ENCODE results near the gene GINS2. TPM values are rescaled to one million over a fixed set of nuclear protein-coding genes. Genes with fewer than 3 reads are reported as not detected.

GINS2 gene
- total RNA-seq, 1 experiment from 2014 or later: 12.0 TPM

DNA sequence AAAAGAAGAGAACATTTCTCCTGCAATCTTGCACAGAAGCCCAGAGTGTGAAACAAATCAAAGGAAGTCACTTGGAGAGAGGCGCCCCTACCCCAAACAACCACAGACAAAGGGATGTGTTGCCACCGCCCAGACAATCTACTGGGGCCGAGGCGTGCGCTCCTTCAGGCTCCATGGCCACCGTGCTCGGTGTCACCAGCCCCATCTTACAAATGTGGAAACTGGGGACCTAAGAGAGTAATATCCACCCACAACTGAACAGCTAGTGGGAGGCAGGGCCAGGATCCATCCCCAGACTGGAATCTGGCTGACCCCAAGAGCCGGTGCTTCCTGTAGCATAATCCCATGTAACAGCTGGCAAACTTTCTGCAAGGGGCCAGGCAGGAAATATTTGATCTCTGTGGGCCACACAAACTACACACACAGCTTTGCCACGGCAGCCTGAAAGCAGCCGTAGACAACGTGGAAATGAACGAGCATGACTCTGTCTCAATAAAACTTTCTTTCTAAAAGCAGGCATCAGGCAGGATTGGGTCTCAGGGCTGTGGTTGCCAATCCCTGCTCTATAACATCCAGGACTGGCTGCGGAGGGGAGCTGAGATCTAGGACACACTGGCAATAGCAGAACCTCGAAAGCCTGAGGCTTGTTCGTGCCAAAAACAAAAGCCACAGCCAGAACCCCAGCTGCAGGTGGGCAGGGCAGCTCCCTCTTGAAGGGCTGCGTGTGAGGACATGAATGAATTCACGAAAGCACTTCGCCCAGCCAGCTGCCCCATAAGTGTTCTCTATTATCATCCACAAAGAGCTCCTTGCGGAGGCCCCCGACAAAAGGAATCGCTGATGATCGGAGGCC is 26.6 kb upstream of the GINS2 start:
- Histone ChIP-seq H3K27ac (ENCODE audit: low read length) (no peak overlapping the region), H3K36me3 (ENCODE audit: control insufficient read depth, insufficient read depth, low read length) (no peaks in the 10 kb centered on the region), H3K9me3 (ENCODE audit: control insufficient read depth, insufficient read depth, low read depth, low read length) (no peaks in the 10 kb centered on the region), H3K4me3 (ENCODE audit: low read depth in 2 of 2, low read length in 2 of 2) (no peak overlapping the region), H3K4me1 (ENCODE audit: control insufficient read depth, insufficient read depth, low read length) (peaks cover 9% of the 10 kb centered on the region; the same call in 1 of the 2 replicates), H3K27me3 (ENCODE audit: control insufficient read depth, insufficient read depth, low read length) (no peaks in the 10 kb centered on the region)
- ChIA-PET CTCF (interaction anchor here (0.9 kb wide), 1 partner anchor 43 kb away, joined by 15 read pairs; no protein-coding TSS in a partner anchor), POLR2A (no interaction called here)
- TF ChIP-seq TCF7L2 (IDR thresholded peaks at IDR 0.05; ENCODE audit: low read depth, low read length): no peak
- TF ChIP-seq, protein P1, sequence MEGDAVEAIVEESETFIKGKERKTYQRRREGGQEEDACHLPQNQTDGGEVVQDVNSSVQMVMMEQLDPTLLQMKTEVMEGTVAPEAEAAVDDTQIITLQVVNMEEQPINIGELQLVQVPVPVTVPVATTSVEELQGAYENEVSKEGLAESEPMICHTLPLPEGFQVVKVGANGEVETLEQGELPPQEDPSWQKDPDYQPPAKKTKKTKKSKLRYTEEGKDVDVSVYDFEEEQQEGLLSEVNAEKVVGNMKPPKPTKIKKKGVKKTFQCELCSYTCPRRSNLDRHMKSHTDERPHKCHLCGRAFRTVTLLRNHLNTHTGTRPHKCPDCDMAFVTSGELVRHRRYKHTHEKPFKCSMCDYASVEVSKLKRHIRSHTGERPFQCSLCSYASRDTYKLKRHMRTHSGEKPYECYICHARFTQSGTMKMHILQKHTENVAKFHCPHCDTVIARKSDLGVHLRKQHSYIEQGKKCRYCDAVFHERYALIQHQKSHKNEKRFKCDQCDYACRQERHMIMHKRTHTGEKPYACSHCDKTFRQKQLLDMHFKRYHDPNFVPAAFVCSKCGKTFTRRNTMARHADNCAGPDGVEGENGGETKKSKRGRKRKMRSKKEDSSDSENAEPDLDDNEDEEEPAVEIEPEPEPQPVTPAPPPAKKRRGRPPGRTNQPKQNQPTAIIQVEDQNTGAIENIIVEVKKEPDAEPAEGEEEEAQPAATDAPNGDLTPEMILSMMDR (IDR thresholded peaks at IDR 0.05): no peak
- TF ChIP-seq POLR2AphosphoS5 (IDR thresholded peaks at IDR 0.05; ENCODE audit: low read depth, low read length): no peak
- TF ChIP-seq SIN3A (IDR thresholded peaks at IDR 0.05; ENCODE audit: borderline replicate concordance, insufficient read depth, low read depth, low read length): no peak
- TF ChIP-seq, protein P2, sequence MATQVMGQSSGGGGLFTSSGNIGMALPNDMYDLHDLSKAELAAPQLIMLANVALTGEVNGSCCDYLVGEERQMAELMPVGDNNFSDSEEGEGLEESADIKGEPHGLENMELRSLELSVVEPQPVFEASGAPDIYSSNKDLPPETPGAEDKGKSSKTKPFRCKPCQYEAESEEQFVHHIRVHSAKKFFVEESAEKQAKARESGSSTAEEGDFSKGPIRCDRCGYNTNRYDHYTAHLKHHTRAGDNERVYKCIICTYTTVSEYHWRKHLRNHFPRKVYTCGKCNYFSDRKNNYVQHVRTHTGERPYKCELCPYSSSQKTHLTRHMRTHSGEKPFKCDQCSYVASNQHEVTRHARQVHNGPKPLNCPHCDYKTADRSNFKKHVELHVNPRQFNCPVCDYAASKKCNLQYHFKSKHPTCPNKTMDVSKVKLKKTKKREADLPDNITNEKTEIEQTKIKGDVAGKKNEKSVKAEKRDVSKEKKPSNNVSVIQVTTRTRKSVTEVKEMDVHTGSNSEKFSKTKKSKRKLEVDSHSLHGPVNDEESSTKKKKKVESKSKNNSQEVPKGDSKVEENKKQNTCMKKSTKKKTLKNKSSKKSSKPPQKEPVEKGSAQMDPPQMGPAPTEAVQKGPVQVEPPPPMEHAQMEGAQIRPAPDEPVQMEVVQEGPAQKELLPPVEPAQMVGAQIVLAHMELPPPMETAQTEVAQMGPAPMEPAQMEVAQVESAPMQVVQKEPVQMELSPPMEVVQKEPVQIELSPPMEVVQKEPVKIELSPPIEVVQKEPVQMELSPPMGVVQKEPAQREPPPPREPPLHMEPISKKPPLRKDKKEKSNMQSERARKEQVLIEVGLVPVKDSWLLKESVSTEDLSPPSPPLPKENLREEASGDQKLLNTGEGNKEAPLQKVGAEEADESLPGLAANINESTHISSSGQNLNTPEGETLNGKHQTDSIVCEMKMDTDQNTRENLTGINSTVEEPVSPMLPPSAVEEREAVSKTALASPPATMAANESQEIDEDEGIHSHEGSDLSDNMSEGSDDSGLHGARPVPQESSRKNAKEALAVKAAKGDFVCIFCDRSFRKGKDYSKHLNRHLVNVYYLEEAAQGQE (IDR thresholded peaks at IDR 0.05; ENCODE audit: insufficient read depth in 1 of 2, low read depth in 2 of 2, low read length in 1 of 2): no peak
- DNase-seq (ENCODE audit: low read depth, low spot score) (no peak), ATAC-seq (no peak)
- intact Hi-C loops (cut with micrococcal nuclease; ENCODE audit: unreplicated experiment) (loop anchor here (5.0 kb wide), 1 partner anchor 38 kb away; no protein-coding TSS in a partner anchor), in situ Hi-C loops (cut with HindIII; ENCODE audit: low pct_unique_long_range_greater_than_20kb, low sequenced_read_pairs) (no loop called here)
- BruUV-seq (replicated peaks): no TSS peak

DNA sequence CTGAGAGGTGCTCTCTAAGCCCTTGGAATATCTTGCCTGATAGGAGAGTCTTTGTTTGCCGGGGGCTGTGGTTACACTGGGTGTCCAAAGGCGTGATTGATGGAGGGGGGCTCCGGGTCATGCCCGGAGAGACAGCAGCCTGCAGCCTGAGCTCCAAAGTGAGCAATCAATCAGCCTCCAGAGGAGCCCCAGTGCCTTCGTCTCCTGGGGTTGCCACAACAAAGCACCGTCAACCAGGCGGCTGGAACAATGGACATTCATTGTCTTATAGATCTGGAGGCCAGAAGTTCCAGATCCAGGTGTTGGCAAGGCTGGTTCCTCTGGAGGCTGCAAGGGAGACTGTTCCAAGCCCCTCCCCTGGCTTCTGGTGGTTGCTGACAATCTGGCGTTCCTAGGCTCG is 24.0 kb upstream of the GINS2 start:
- Histone ChIP-seq H3K27me3 (ENCODE audit: control insufficient read depth, insufficient read depth, low read length) (no peaks in the 10 kb centered on the region), H3K9me3 (ENCODE audit: control insufficient read depth, insufficient read depth, low read depth, low read length) (no peaks in the 10 kb centered on the region), H3K27ac (ENCODE audit: low read length) (no peak overlapping the region), H3K4me3 (ENCODE audit: low read depth in 2 of 2, low read length in 2 of 2) (no peak overlapping the region), H3K4me1 (ENCODE audit: control insufficient read depth, insufficient read depth, low read length) (peaks cover 9% of the 10 kb centered on the region; the same call in 1 of the 2 replicates), H3K36me3 (ENCODE audit: control insufficient read depth, insufficient read depth, low read length) (no peaks in the 10 kb centered on the region)
- in situ Hi-C loops (cut with HindIII; ENCODE audit: low pct_unique_long_range_greater_than_20kb, low sequenced_read_pairs) (no loop called here), intact Hi-C loops (cut with micrococcal nuclease; ENCODE audit: unreplicated experiment) (no loop called here)
- CTCF ChIA-PET: no interaction called here
- POLR2A ChIA-PET: no interaction called here
- ATAC-seq (no peak), DNase-seq (ENCODE audit: low read depth, low spot score) (no peak)
- no peak for TF ChIP-seq TCF7L2 (IDR thresholded peaks at IDR 0.05; ENCODE audit: low read depth, low read length)
- TF ChIP-seq, protein P1 (IDR thresholded peaks at IDR 0.05): no peak
- TF ChIP-seq, protein P2 (IDR thresholded peaks at IDR 0.05; ENCODE audit: insufficient read depth in 1 of 2, low read depth in 2 of 2, low read length in 1 of 2): no peak
- no peak for TF ChIP-seq SIN3A (IDR thresholded peaks at IDR 0.05; ENCODE audit: borderline replicate concordance, insufficient read depth, low read depth, low read length)
- TF ChIP-seq POLR2AphosphoS5 (IDR thresholded peaks at IDR 0.05; ENCODE audit: low read depth, low read length): no peak
- no TSS peak for BruUV-seq (replicated peaks)
